ENCODE results near the gene OR10V1. TPM values are rescaled to one million over a fixed set of nuclear protein-coding genes. Genes with fewer than 3 reads are reported as not detected.
A peak's percentile ranks its signal among the peaks of the same experiment; 100 is the strongest.

The OR10V1 gene
- total and polyA plus RNA-seq, 9 of the 15 experiments (the other 6 are each of a cell fraction or from before 2014, with no cell fraction given), result not detected

GRCh38 chr11:59710136-59710847 is 3.4 kb downstream of the OR10V1 start (continued):
- TF ChIP-seq KDM1A (IDR thresholded peaks at IDR 0.05) (peak; percentile 66 to 72; a peak in 3 of 4 replicates), MAFK (IDR thresholded peaks at IDR 0.05; ENCODE audit: low read length) (no peak), KHSRP (IDR thresholded peaks at IDR 0.05) (no peak), LCOR (CRISPR knock-in tag; IDR thresholded peaks at IDR 0.05) (no peak), MNT (conservative IDR thresholded peaks at IDR 0.05) (no peak), THAP12 (CRISPR knock-in tag; IDR thresholded peaks at IDR 0.05) (no peak), ZFP30 (CRISPR knock-in tag; IDR thresholded peaks at IDR 0.05; ENCODE audit: borderline replicate concordance) (no peak), IRF2 (CRISPR knock-in tag; IDR thresholded peaks at IDR 0.05) (no peak), GTF2F1 (IDR thresholded peaks at IDR 0.05; ENCODE audit: low read depth, low read length) (no peak), SLC30A9 (CRISPR knock-in tag; IDR thresholded peaks at IDR 0.05) (no peak), NR2F6 (CRISPR knock-in tag; IDR thresholded peaks at IDR 0.05) (no peak), PPARD (CRISPR knock-in tag; IDR thresholded peaks at IDR 0.05) (no peak), ZNF3 (CRISPR knock-in tag; IDR thresholded peaks at IDR 0.05) (no peak), GTF2E2 (tag; IDR thresholded peaks at IDR 0.05) (no peak), TEAD4 (IDR thresholded peaks at IDR 0.05; ENCODE audit: low read length) (peak; percentile 64; the same call in 1 of the 2 replicates), TEAD4 (CRISPR knock-in tag; IDR thresholded peaks at IDR 0.05; ENCODE audit: borderline replicate concordance) (no peak), NCOA4 (IDR thresholded peaks at IDR 0.05; ENCODE audit: partially characterized antibody) (no peak)
- TF ChIP-seq, protein P1, sequence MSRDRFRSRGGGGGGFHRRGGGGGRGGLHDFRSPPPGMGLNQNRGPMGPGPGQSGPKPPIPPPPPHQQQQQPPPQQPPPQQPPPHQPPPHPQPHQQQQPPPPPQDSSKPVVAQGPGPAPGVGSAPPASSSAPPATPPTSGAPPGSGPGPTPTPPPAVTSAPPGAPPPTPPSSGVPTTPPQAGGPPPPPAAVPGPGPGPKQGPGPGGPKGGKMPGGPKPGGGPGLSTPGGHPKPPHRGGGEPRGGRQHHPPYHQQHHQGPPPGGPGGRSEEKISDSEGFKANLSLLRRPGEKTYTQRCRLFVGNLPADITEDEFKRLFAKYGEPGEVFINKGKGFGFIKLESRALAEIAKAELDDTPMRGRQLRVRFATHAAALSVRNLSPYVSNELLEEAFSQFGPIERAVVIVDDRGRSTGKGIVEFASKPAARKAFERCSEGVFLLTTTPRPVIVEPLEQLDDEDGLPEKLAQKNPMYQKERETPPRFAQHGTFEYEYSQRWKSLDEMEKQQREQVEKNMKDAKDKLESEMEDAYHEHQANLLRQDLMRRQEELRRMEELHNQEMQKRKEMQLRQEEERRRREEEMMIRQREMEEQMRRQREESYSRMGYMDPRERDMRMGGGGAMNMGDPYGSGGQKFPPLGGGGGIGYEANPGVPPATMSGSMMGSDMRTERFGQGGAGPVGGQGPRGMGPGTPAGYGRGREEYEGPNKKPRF (IDR thresholded peaks at IDR 0.05; ENCODE audit: low read depth, low read length), result no peak
- TF ChIP-seq, protein P2, sequence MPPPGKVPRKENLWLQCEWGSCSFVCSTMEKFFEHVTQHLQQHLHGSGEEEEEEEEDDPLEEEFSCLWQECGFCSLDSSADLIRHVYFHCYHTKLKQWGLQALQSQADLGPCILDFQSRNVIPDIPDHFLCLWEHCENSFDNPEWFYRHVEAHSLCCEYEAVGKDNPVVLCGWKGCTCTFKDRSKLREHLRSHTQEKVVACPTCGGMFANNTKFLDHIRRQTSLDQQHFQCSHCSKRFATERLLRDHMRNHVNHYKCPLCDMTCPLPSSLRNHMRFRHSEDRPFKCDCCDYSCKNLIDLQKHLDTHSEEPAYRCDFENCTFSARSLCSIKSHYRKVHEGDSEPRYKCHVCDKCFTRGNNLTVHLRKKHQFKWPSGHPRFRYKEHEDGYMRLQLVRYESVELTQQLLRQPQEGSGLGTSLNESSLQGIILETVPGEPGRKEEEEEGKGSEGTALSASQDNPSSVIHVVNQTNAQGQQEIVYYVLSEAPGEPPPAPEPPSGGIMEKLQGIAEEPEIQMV (tag; conservative IDR thresholded peaks at IDR 0.05; ENCODE audit: low read depth), result no peak
- TF ChIP-seq, protein P3, sequence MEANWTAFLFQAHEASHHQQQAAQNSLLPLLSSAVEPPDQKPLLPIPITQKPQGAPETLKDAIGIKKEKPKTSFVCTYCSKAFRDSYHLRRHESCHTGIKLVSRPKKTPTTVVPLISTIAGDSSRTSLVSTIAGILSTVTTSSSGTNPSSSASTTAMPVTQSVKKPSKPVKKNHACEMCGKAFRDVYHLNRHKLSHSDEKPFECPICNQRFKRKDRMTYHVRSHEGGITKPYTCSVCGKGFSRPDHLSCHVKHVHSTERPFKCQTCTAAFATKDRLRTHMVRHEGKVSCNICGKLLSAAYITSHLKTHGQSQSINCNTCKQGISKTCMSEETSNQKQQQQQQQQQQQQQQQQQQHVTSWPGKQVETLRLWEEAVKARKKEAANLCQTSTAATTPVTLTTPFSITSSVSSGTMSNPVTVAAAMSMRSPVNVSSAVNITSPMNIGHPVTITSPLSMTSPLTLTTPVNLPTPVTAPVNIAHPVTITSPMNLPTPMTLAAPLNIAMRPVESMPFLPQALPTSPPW (CRISPR knock-in tag; IDR thresholded peaks at IDR 0.05), result peak; percentile 15; the same call in 1 of the 2 replicates
